H1 (cell line): ENCODE data around the gene SUGP2. TPM values are rescaled to one million over a fixed set of nuclear protein-coding genes. Genes with fewer than 3 reads are reported as not detected.

ENCODE experiments used
- EP300 ChIP-seq, 2 experiments: IDR thresholded peaks; 1 replicate in 1 of 2; 2 replicates in 1 of 2; pipeline ENCODE4 v1.6.1; 2011 to 2012; ENCODE audit warnings: low read depth in 2 of 2, low read length in 2 of 2, mild to moderate bottlenecking in 2 of 2, borderline replicate concordance in 1 of 2, inconsistent platforms in 1 of 2, moderate library complexity in 1 of 2
- HDAC2 ChIP-seq, 2 experiments: fragments of 300-600 bp in 1 of 2; sonication (generic) in 1 of 2; IDR thresholded peaks; 2 replicates each; pipeline ENCODE4 v1.6.1; 2011 to 2012; ENCODE audit warnings: low read depth in 2 of 2, low read length in 2 of 2, mild to moderate bottlenecking in 2 of 2, moderate library complexity in 2 of 2, borderline replicate concordance in 1 of 2, inconsistent platforms in 1 of 2
- SIRT6 ChIP-seq: IDR thresholded peaks from one replicate; pipeline ENCODE4 v1.7.1; 2012; ENCODE audit warnings: low read length, inconsistent platforms
- polyA plus RNA-seq, 7 experiments: library from polyadenylated mRNA; depleted of rRNA in 3 of 7; stranded (reverse) in 5 of 7; unstranded in 2 of 7; fragments of >200 nt in 5 of 7; fragments of 200-250 nt in 2 of 7; gene quantifications; 1 replicate in 5 of 7; 2 replicates in 1 of 7; 4 replicates in 1 of 7; pipeline versions ENCODE4 v1.2.1 to v1.2.3, GENCODE V29; 2011 to 2013; ENCODE audit warnings: missing spikeins in 2 of 7, mixed read lengths in 2 of 7
- total RNA-seq: library from RNA; stranded (reverse); fragmentation: NEBNext Ultra II Directional; extraction: Animal tissue kit (Norgen Biotek cat#: 25700); gene quantifications from 2 replicates; pipeline ENCODE4 v1.2.1, GENCODE V29; 2021

Gene SUGP2
- total and polyA plus RNA-seq, 2 of the 8 experiments (the other 6 are each of a cell fraction or from before 2014, with no cell fraction given), result 57.7 to 114 TPM

DNA sequence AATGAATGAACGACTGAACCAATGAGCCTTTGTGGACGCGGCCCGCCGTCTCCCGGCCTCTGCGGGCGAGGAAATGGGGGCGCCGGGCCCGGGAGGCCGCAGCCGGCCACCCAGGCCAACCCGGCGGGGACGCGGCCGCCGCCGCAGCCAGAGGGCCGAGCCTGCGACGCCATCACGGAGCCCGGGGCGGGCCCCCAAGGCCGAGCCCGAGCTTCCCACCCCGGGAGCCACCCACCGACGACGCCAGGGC, 216 bp downstream of the SUGP2 start (continued):
- TF ChIP-seq EP300 (IDR thresholded peaks at IDR 0.05; ENCODE audit: borderline replicate concordance in 1 of 2, low read depth in 2 of 2, low read length in 2 of 2) (no peak), HDAC2 (IDR thresholded peaks at IDR 0.05; ENCODE audit: borderline replicate concordance in 1 of 2, low read depth in 2 of 2, low read length in 2 of 2) (no peak), SIRT6 (no peak)
